Left lung (tissue), 10 donors: ENCODE measurements around the gene PADI1. TPM values are rescaled to one million over a fixed set of nuclear protein-coding genes. Genes with fewer than 3 reads are reported as not detected.

Source experiments
- ATAC-seq: fragments of 200-7000 bp; cut with Tn5 transposase; one replicate; pipeline ENCODE4 v1.9.1; 2020; ENCODE audit warnings: moderate library complexity
- DNase-seq, 4 donors: peaks; one replicate each; pipeline ENCODE4 v3.0.0-alpha.2; 2013 to 2020
- H3K27ac ChIP-seq, 2 donors: fragments of 200-600 bp; sonication (generic) in 1 of 2; one replicate each; pipeline versions ENCODE4 v1.5.0 to v1.8.0; 2020 to 2021
- H3K27me3 ChIP-seq, 2 donors: fragments of 200-600 bp; sonication (generic) in 1 of 2; one replicate each; pipeline versions ENCODE4 v1.5.0 to v1.8.0; 2020 to 2021
- H3K36me3 ChIP-seq, 2 donors: fragments of 200-600 bp; sonication (generic) in 1 of 2; one replicate each; pipeline versions ENCODE4 v1.5.0 to v1.8.0; 2020 to 2021
- H3K4me1 ChIP-seq, 2 donors: fragments of 200-600 bp; one replicate each; pipeline ENCODE4 v1.8.0; 2021
- H3K4me3 ChIP-seq, 2 donors: fragments of 200-600 bp; sonication (generic) in 1 of 2; one replicate each; pipeline versions ENCODE4 v1.5.0 to v1.8.0; 2020 to 2021; ENCODE audit warnings: mild to moderate bottlenecking in 1 of 2
- H3K9me3 ChIP-seq, 2 donors: fragments of 200-600 bp; sonication (generic) in 1 of 2; one replicate each; pipeline versions ENCODE4 v1.5.0 to v1.8.0; 2020 to 2021
- intact Hi-C, 2 donors: fragments of 100-400 bp; cut with DNase I; formaldehyde crosslinking; loops; one replicate each; pipeline versions ENCODE4 v1.11.2 to v1.14.2; 2022
- polyA plus RNA-seq, 6 donors: library from polyadenylated mRNA; unstranded; fragments of 120-200 nt; gene quantifications; one replicate each; pipeline ENCODE4 v1.2.1, GENCODE V29; 2013; ENCODE audit not compliant: insufficient read length in 6 of 6
- total RNA-seq, 2 donors: library from RNA; stranded (reverse); fragmentation: NEBNext Ultra II Directional; extraction: Animal tissue kit (Norgen Biotek cat#: 25700); gene quantifications; one replicate each; pipeline ENCODE4 v1.2.1, GENCODE V29; 2021
- TF ChIP-seq, protein P1 (sequence below), 2 donors: fragments of 200-600 bp; sonication (generic) in 1 of 2; IDR thresholded peaks; one replicate each; pipeline versions ENCODE4 v1.5.0 to v1.8.0; 2021; ENCODE audit warnings: antibody characterized with exemption in 2 of 2
- donor health status: DM: no; HTN: yes; CAD: no.
- donor health status: DM: no; HTN: no; CAD: no.

The PADI1 gene
- total and polyA plus RNA-seq, 8 donors, result not detected

DNA sequence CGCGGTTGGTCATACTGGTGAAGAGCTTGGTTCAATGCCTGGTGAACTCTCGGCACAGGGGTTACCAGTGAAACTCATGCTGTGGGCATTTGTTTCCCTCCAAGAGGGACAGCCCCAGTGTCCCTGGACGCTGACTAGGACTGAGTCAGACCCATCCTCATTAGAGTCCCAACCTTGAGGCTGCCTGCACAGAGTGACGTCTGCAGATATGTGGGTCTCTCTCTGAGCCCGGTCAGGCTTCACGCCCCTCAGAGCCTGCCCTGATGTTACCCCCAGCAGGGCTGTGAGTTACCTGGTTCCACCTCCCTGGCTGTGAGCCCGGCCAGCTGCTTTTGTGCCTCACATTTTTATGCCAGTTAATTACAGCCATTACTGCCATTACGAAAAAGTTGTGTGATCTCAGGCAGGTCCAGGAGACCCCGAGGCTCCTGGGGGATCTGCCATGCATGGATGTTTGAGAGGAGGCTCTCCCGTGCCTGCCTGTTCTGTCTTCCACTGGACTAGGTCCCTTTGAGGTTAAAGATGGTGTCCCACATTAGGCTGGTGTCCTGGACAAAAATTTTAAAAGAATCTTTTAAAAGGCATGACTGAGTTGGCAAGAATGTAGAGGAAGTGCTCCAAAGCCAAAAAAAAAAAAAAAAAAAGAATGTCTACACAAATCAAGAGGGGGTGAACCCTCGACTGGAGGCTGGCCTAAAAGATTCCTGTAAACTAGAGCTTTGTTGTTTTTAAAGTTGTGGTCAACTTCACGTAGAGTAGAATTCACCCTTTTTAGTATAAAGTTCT lies 36.6 kb upstream of the PADI1 start:
- DNase-seq (no peak), ATAC-seq (peak; percentile 21)
- no peak overlapping the region for H3K4me3 ChIP-seq
- H3K27me3 ChIP-seq, result peaks cover 0 to 22% of the 10 kb centered on the region in 2 donors
- H3K4me1 ChIP-seq, result no peaks in the 10 kb centered on the region
- no peak overlapping the region for H3K27ac ChIP-seq
- no peaks in the 10 kb centered on the region for H3K9me3 ChIP-seq
- TF ChIP-seq, protein P1, sequence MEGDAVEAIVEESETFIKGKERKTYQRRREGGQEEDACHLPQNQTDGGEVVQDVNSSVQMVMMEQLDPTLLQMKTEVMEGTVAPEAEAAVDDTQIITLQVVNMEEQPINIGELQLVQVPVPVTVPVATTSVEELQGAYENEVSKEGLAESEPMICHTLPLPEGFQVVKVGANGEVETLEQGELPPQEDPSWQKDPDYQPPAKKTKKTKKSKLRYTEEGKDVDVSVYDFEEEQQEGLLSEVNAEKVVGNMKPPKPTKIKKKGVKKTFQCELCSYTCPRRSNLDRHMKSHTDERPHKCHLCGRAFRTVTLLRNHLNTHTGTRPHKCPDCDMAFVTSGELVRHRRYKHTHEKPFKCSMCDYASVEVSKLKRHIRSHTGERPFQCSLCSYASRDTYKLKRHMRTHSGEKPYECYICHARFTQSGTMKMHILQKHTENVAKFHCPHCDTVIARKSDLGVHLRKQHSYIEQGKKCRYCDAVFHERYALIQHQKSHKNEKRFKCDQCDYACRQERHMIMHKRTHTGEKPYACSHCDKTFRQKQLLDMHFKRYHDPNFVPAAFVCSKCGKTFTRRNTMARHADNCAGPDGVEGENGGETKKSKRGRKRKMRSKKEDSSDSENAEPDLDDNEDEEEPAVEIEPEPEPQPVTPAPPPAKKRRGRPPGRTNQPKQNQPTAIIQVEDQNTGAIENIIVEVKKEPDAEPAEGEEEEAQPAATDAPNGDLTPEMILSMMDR (IDR thresholded peaks at IDR 0.05), result no peak
- no peaks in the 10 kb centered on the region for H3K36me3 ChIP-seq
- intact Hi-C loops, result no loop called here

GRCh38 chr1:17170571-17170970 lies 34.4 kb upstream of the PADI1 start:
- DNase-seq, result no peak
- Histone ChIP-seq H3K27ac (no peak overlapping the region), H3K4me3 (no peak overlapping the region), H3K4me1 (no peaks in the 10 kb centered on the region), H3K36me3 (no peaks in the 10 kb centered on the region), H3K9me3 (no peaks in the 10 kb centered on the region), H3K27me3 (peaks cover 0 to 13% of the 10 kb centered on the region in 2 donors)
- intact Hi-C loops, result no loop called here
- TF ChIP-seq, protein P1 (IDR thresholded peaks at IDR 0.05), result no peak
- ATAC-seq, result no peak

DNA sequence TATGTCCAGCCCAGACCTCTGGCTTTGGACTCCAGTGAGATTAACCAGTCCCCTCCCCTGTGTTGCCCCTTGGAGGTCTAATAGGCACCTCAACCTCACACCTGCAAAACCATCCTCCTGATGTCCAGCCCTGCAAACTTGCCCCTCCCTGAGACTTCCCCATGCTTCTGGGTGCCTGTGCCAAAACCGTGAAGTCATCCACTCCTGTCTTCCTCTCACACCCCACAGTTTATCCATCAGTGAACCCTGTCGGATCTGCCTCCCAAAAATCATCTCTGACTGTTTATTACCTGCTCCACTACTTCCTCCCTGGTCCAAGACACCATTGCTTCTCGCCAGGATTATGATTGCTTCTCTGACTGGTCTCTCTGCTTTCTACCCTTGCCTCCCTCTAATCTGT lies 31.7 kb upstream of the PADI1 start:
- TF ChIP-seq, protein P1 (IDR thresholded peaks at IDR 0.05), result no peak
- H3K4me3 ChIP-seq, result no peak overlapping the region
- peaks cover 0 to 9% of the 10 kb centered on the region in 2 donors for H3K27me3 ChIP-seq
- no peaks in the 10 kb centered on the region for H3K36me3 ChIP-seq
- no peak overlapping the region for H3K27ac ChIP-seq
- intact Hi-C loops, result no loop called here
- no peaks in the 10 kb centered on the region for H3K9me3 ChIP-seq
- no peak for DNase-seq
- no peak for ATAC-seq
- H3K4me1 ChIP-seq, result no peaks in the 10 kb centered on the region

GRCh38 chr1:17176306-17177061 lies 28.4 kb upstream of the PADI1 start:
- Histone ChIP-seq H3K36me3 (no peaks in the 10 kb centered on the region), H3K4me1 (peaks cover 0 to 3% of the 10 kb centered on the region in 2 donors), H3K4me3 (no peak overlapping the region), H3K27ac (no peak overlapping the region), H3K27me3 (peaks cover 0 to 9% of the 10 kb centered on the region in 2 donors), H3K9me3 (no peaks in the 10 kb centered on the region)
- ATAC-seq (no peak), DNase-seq (no peak)
- intact Hi-C loops, result no loop called here
- TF ChIP-seq, protein P1 (IDR thresholded peaks at IDR 0.05), result no peak

DNA sequence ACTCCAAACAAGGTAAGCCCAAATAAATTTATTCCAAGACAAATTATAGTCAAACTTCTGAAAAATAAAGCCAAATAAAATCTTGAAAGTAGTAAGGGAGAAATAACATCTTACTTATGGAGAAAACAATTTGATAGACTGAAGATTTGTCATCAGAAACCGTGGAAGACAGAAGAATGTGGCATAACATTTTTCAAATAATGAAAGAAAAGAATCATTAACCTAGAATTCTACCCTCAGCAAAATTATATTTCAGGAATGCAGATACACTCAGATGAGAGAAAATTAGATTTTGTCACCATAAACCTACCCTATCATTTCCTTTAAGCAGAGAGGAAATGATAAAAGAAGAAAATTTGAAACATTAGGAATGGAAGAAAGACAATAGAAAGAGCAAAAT lies 27.3 kb upstream of the PADI1 start:
- intact Hi-C loops, result no loop called here
- H3K4me1 ChIP-seq, result peaks cover 0 to 12% of the 10 kb centered on the region in 2 donors
- ATAC-seq (no peak), DNase-seq (no peak)
- H3K27ac ChIP-seq, result no peak overlapping the region
- no peak overlapping the region for H3K4me3 ChIP-seq
- peaks cover 0 to 9% of the 10 kb centered on the region in 2 donors for H3K27me3 ChIP-seq
- no peaks in the 10 kb centered on the region for H3K36me3 ChIP-seq
- no peaks in the 10 kb centered on the region for H3K9me3 ChIP-seq
- TF ChIP-seq, protein P1 (IDR thresholded peaks at IDR 0.05), result no peak
